Glutamatergic neuron (in vitro differentiated cells): Measurements from ENCODE around the gene PDE4A. TPM values are rescaled to one million over a fixed set of nuclear protein-coding genes. Genes with fewer than 3 reads are reported as not detected.

ENCODE experiments used
- DNase-seq: peaks from one replicate; pipeline ENCODE4 v3.0.0; 2022
- H3K27ac Mint-ChIP-seq: one replicate; pipeline ENCODE4 v1.8.0; 2020; ENCODE audit warnings: mild to moderate bottlenecking, mixed read lengths, inconsistent platforms; ENCODE audit not compliant: unreplicated experiment
- H3K27me3 Mint-ChIP-seq: one replicate; pipeline ENCODE4 v1.8.0; 2020; ENCODE audit warnings: mild to moderate bottlenecking, moderate library complexity, mixed read lengths, inconsistent platforms; ENCODE audit not compliant: unreplicated experiment
- H3K36me3 Mint-ChIP-seq: one replicate; pipeline ENCODE4 v1.8.0; 2020; ENCODE audit warnings: mild to moderate bottlenecking, mixed read lengths, inconsistent platforms; ENCODE audit not compliant: unreplicated experiment
- H3K4me1 Mint-ChIP-seq: one replicate; pipeline ENCODE4 v1.8.0; 2020; ENCODE audit warnings: mild to moderate bottlenecking, low read depth, mixed read lengths, inconsistent platforms; ENCODE audit not compliant: unreplicated experiment
- H3K4me3 Mint-ChIP-seq: one replicate; pipeline ENCODE4 v1.8.0; 2020; ENCODE audit warnings: mild to moderate bottlenecking, mixed read lengths, inconsistent platforms; ENCODE audit not compliant: unreplicated experiment
- H3K9me3 Mint-ChIP-seq: one replicate; pipeline ENCODE4 v1.8.0; 2020; ENCODE audit warnings: mild to moderate bottlenecking, moderate library complexity, mixed read lengths, inconsistent platforms; ENCODE audit not compliant: unreplicated experiment
- CTCF ChIP-seq: fragments of 200-600 bp; sonication (generic); IDR thresholded peaks from one replicate; pipeline ENCODE4 v1.5.0; 2021; ENCODE audit not compliant: partially characterized antibody, unreplicated experiment
- total RNA-seq: library from RNA; stranded (reverse); fragmentation: NEBNext Ultra II Directional; extraction: Animal tissue kit (Norgen Biotek cat#: 25700); gene quantifications from one replicate; pipeline ENCODE4 v1.2.1, GENCODE V29; 2021; ENCODE audit not compliant: unreplicated experiment

Gene PDE4A
- total RNA-seq, 1 donor from 2014 or later, result 5.7 TPM

- Mint-ChIP-seq H3K27me3 (peaks cover 11% of the 10 kb centered on the region), H3K9me3 (peaks cover 9% of the 10 kb centered on the region), H3K36me3 (no peaks in the 10 kb centered on the region), H3K27ac (peak overlapping the region; percentile 70), H3K4me3 (peak overlapping the region; percentile 98), H3K4me1 (peaks cover 3% of the 10 kb centered on the region)
- TF ChIP-seq CTCF, result no peak
- DNase-seq, result no peak
Observed at GRCh38 chr19:10402441-10403038, 17.8 kb upstream of the PDE4A start.

DNA sequence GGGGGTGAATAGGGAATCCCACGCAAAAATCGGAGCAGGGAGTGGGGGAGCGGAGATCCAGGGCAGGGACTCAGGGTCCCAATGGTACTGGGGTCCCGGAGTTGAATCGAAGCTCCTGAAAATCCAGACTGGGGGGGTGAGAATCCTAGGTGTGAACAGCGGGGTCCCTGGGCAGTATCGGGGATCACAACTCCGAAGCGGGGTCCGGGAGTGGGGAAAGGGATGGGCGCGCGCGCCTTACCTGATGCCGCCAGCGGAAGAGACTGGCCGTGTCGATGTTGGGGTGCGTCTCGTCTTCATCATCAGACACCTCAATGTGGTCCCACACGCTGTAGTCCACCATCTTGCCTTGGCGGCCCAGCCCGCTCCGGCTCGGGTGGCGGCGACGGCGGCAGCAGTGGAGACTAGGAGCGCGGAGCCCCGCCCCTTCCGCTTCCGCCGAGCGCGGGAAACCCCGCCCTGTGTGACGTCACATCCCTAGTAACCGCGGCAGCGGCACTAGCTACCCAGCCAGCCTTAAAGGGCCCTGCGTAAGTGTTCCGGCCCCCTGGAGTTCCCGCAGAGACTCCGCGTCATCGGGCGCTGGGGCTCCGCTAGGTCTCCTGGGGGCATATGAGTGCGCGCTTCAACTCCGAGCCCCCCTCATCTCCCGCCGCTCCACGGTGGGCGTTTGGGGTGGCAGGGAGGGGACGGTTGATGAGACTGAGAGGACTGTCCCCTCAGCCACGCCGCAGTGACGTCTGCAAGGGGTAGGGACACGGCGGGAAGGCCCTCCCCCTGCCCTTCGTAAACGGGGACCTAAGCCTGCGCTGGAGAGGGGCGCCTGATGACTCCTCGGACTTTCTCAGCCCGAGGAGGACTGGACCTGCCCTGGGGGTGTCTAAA, 17.0 kb upstream of the PDE4A start, which contains the start of gene CDC37:
CDC37 (minus strand) TSS at position 406 of the 885 bp plus-strand sequence; CDS start at position 343, 63 bp downstream.
- peak; percentile 98 for DNase-seq
- no peaks in the 10 kb centered on the region for H3K36me3 Mint-ChIP-seq
- H3K9me3 Mint-ChIP-seq, result peaks cover 9% of the 10 kb centered on the region
- H3K27me3 Mint-ChIP-seq, result peaks cover 11% of the 10 kb centered on the region
- H3K27ac Mint-ChIP-seq, result peak within 1 kb of the TSS; percentile 70
- peak within 1 kb of the TSS; percentile 98 for H3K4me3 Mint-ChIP-seq
- H3K4me1 Mint-ChIP-seq, result peaks cover 5% of the 10 kb centered on the region
- no peak for TF ChIP-seq CTCF

DNA sequence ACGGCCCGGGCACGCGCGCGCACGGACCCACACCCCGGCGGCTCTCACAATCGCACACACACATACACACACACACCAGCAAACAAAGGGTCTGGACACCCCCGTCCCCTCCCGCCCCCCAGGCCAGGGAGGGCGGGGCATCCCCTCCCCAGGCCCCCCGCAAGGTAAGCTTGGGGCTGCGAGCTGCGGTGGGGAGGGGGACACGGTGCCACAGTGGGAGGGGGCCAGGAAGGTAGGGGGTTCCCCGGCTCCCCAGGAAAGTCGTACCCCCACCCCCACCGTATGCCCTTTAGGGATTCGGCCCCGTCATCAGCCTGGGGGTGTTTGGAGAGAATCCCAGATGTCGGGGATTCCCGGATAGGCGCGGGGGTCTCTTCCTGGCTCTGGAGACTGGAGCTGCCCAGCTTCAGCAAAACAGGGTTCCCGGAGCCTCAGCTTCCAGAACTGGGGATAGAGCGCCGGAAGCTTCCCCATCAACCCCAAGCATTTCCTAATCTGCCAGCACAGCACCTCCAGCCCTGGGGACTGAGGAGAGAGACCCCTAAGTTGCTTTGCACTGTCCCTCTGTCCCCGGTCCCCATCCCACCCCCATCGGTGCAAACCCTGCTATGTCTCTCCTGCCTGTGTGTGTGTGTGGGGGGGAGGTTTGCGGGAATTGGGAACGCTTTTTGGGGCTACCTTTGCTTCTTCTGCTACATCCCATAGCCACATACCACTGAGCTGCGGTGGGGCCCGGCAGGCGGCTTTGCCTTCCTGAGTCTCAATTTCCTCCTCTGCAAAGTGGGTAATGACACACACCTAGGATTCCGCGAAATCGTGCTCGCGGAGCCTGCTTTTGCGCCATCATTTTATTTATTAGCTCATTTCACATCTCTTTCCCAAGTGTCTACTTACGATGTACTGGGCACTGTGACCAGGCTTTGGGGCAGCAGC, 15.2 kb upstream of the PDE4A start:
- no peak for DNase-seq
- peaks cover 14% of the 10 kb centered on the region for H3K9me3 Mint-ChIP-seq
- H3K4me3 Mint-ChIP-seq, result peak overlapping the region; percentile 98
- peak overlapping the region; percentile 64 for H3K27ac Mint-ChIP-seq
- peaks cover 15% of the 10 kb centered on the region for H3K27me3 Mint-ChIP-seq
- no peak for TF ChIP-seq CTCF
- H3K36me3 Mint-ChIP-seq, result no peaks in the 10 kb centered on the region
- H3K4me1 Mint-ChIP-seq, result peaks cover 11% of the 10 kb centered on the region

- DNase-seq, result no peak
- H3K36me3 Mint-ChIP-seq, result no peaks in the 10 kb centered on the region
- H3K27ac Mint-ChIP-seq, result no peak overlapping the region
- peaks cover 11% of the 10 kb centered on the region for H3K4me1 Mint-ChIP-seq
- peaks cover 14% of the 10 kb centered on the region for H3K9me3 Mint-ChIP-seq
- peaks cover 15% of the 10 kb centered on the region for H3K27me3 Mint-ChIP-seq
- TF ChIP-seq CTCF, result no peak
- no peak overlapping the region for H3K4me3 Mint-ChIP-seq
Observed at GRCh38 chr19:10406191-10406590, 14.1 kb upstream of the PDE4A start.
